ENCODE results near the gene APOL4.

The APOL4 gene

GRCh38 chr22:36198536-36198935 is 3.1 kb downstream of the APOL4 start:
- H3K9me3 ChIP-seq (ENCODE audit: control insufficient read depth, low read length) = no peaks in the 10 kb centered on the region
- no peak for DNase-seq

DNA sequence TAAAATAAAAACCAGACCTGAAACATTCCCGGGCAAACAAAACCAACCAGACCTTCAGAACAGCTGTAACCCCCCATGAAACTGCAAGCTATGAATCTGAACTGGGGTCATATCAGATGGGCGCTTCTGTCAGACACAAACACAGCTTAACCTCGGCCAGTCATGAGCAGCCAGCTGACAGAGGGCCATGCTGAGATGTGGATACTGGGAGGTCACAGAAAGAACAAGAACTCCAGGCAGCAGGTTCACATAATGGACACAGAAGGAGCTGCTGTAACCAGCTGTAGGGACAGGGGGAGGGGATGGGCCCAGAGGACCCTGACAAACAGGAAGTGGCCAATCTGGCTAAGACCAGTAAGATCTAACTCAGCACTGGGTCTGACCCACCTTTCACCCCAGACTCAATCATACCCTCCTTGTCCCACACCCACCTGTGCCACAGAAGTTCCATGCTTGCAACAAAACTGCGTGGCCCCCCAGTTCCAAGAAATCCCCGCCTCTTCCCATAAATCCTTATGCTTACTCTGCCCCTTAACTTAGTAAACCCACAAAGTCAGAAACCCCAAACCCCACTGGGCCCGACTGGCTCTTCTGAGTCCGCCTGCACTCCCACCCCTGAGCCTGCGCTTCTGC is 4.0 kb downstream of the APOL4 start:
- Histone ChIP-seq H3K27me3 (replicated peaks; ENCODE audit: control insufficient read depth, insufficient read depth, low read length, poor library complexity, severe bottlenecking) (no peaks in the 10 kb centered on the region), H3K4me1 (ENCODE audit: control insufficient read depth, insufficient read depth, low read length, poor library complexity, severe bottlenecking) (no peaks in the 10 kb centered on the region), H3K36me3 (ENCODE audit: control insufficient read depth, insufficient read depth, low read length) (no peaks in the 10 kb centered on the region), H3K27ac (ENCODE audit: insufficient read depth, low read length, poor library complexity, severe bottlenecking) (no peak overlapping the region), H3K4me3 (ENCODE audit: insufficient read depth, low read depth, low read length, poor library complexity, severe bottlenecking) (no peak overlapping the region), H3K9me3 (ENCODE audit: control insufficient read depth, low read length) (no peaks in the 10 kb centered on the region)
- DNase-seq = no peak

More at GRCh38 chr22:36198536-36198935, 3.1 kb downstream of the APOL4 start:
- Histone ChIP-seq H3K4me3 (ENCODE audit: insufficient read depth, low read depth, low read length, poor library complexity, severe bottlenecking) (no peak overlapping the region), H3K27ac (ENCODE audit: insufficient read depth, low read length, poor library complexity, severe bottlenecking) (no peak overlapping the region), H3K4me1 (ENCODE audit: control insufficient read depth, insufficient read depth, low read length, poor library complexity, severe bottlenecking) (no peaks in the 10 kb centered on the region), H3K36me3 (ENCODE audit: control insufficient read depth, insufficient read depth, low read length) (no peaks in the 10 kb centered on the region), H3K27me3 (replicated peaks; ENCODE audit: control insufficient read depth, insufficient read depth, low read length, poor library complexity, severe bottlenecking) (no peaks in the 10 kb centered on the region)

DNA sequence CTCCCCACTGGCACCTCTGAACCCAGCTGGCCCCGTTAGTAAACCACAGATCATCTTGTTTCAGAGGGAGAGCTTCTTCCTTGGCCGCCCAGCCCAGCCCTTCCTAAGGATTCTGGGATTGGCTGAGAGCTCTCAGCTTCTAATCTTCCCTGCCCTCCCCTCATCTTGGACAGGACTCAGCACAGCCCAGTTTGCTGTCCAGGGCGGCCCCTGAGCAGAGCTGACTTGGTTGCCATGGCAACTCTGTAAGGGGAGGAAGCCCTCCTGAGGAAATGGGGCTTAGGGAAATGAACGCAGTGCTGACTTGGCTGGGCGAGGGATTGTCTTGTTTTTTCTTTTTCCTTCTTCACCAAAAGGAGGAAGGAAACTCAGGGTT is 4.6 kb downstream of the APOL4 start:
- H3K36me3 ChIP-seq (ENCODE audit: control insufficient read depth, insufficient read depth, low read length) = no peaks in the 10 kb centered on the region
- no peaks in the 10 kb centered on the region for H3K4me1 ChIP-seq (ENCODE audit: control insufficient read depth, insufficient read depth, low read length, poor library complexity, severe bottlenecking)
- DNase-seq = no peak
- H3K9me3 ChIP-seq (ENCODE audit: control insufficient read depth, low read length) = no peaks in the 10 kb centered on the region
- no peak overlapping the region for H3K27ac ChIP-seq (ENCODE audit: insufficient read depth, low read length, poor library complexity, severe bottlenecking)
- H3K4me3 ChIP-seq (ENCODE audit: insufficient read depth, low read depth, low read length, poor library complexity, severe bottlenecking) = no peak overlapping the region
- no peaks in the 10 kb centered on the region for H3K27me3 ChIP-seq (replicated peaks; ENCODE audit: control insufficient read depth, insufficient read depth, low read length, poor library complexity, severe bottlenecking)

- H3K4me1 ChIP-seq (ENCODE audit: control insufficient read depth, insufficient read depth, low read length, poor library complexity, severe bottlenecking) = no peaks in the 10 kb centered on the region
- no peak for DNase-seq
- no peaks in the 10 kb centered on the region for H3K27me3 ChIP-seq (replicated peaks; ENCODE audit: control insufficient read depth, insufficient read depth, low read length, poor library complexity, severe bottlenecking)
Observed at GRCh38 chr22:36196254-36197064, 5.2 kb downstream of the APOL4 start.

DNA sequence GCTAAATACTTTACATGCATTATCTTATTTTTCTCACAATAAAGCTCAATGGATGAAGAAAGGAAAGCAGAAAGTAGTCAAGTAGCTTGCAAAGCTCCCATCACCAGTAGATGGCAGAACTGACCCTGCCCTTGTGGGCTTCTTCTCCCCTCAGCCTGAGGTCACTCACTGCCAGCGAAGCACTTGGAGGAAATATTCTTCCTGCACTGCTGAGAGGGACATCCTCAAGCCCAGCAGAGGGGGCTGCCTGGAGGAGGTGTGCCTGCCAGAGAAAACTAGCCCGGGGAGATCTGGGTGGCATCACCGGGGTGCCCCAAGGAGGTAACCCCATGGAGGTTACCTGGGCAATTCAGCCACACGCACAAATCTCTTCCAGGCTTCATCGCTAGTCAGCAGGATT is 6.6 kb downstream of the APOL4 start:
- Histone ChIP-seq H3K36me3 (ENCODE audit: control insufficient read depth, insufficient read depth, low read length) (no peaks in the 10 kb centered on the region), H3K27ac (ENCODE audit: insufficient read depth, low read length, poor library complexity, severe bottlenecking) (no peak overlapping the region), H3K4me1 (ENCODE audit: control insufficient read depth, insufficient read depth, low read length, poor library complexity, severe bottlenecking) (no peaks in the 10 kb centered on the region), H3K4me3 (ENCODE audit: insufficient read depth, low read depth, low read length, poor library complexity, severe bottlenecking) (no peak overlapping the region), H3K9me3 (ENCODE audit: control insufficient read depth, low read length) (no peaks in the 10 kb centered on the region), H3K27me3 (replicated peaks; ENCODE audit: control insufficient read depth, insufficient read depth, low read length, poor library complexity, severe bottlenecking) (no peaks in the 10 kb centered on the region)
- DNase-seq = peak in 2 of 3 donors; percentile 8 to 9

More at GRCh38 chr22:36196254-36197064, 5.2 kb downstream of the APOL4 start:
- H3K36me3 ChIP-seq (ENCODE audit: control insufficient read depth, insufficient read depth, low read length) = no peaks in the 10 kb centered on the region
- H3K9me3 ChIP-seq (ENCODE audit: control insufficient read depth, low read length) = no peaks in the 10 kb centered on the region
- no peak overlapping the region for H3K4me3 ChIP-seq (ENCODE audit: insufficient read depth, low read depth, low read length, poor library complexity, severe bottlenecking)
- H3K27ac ChIP-seq (ENCODE audit: insufficient read depth, low read length, poor library complexity, severe bottlenecking) = no peak overlapping the region

GRCh38 chr22:36194385-36194784 is 7.2 kb downstream of the APOL4 start:
- no peak overlapping the region for H3K27ac ChIP-seq (ENCODE audit: insufficient read depth, low read length, poor library complexity, severe bottlenecking)
- no peaks in the 10 kb centered on the region for H3K4me1 ChIP-seq (ENCODE audit: control insufficient read depth, insufficient read depth, low read length, poor library complexity, severe bottlenecking)
- DNase-seq = no peak
- no peaks in the 10 kb centered on the region for H3K9me3 ChIP-seq (ENCODE audit: control insufficient read depth, low read length)
- no peaks in the 10 kb centered on the region for H3K27me3 ChIP-seq (replicated peaks; ENCODE audit: control insufficient read depth, insufficient read depth, low read length, poor library complexity, severe bottlenecking)
- H3K36me3 ChIP-seq (ENCODE audit: control insufficient read depth, insufficient read depth, low read length) = no peaks in the 10 kb centered on the region
- H3K4me3 ChIP-seq (ENCODE audit: insufficient read depth, low read depth, low read length, poor library complexity, severe bottlenecking) = no peak overlapping the region

GRCh38 chr22:36193577-36193976 is 8.0 kb downstream of the APOL4 start:
- Histone ChIP-seq H3K9me3 (ENCODE audit: control insufficient read depth, low read length) (no peaks in the 10 kb centered on the region), H3K4me3 (ENCODE audit: insufficient read depth, low read depth, low read length, poor library complexity, severe bottlenecking) (no peak overlapping the region), H3K27ac (ENCODE audit: insufficient read depth, low read length, poor library complexity, severe bottlenecking) (no peak overlapping the region), H3K4me1 (ENCODE audit: control insufficient read depth, insufficient read depth, low read length, poor library complexity, severe bottlenecking) (no peaks in the 10 kb centered on the region), H3K27me3 (replicated peaks; ENCODE audit: control insufficient read depth, insufficient read depth, low read length, poor library complexity, severe bottlenecking) (no peaks in the 10 kb centered on the region), H3K36me3 (ENCODE audit: control insufficient read depth, insufficient read depth, low read length) (no peaks in the 10 kb centered on the region)
- no peak for DNase-seq

GRCh38 chr22:36193171-36193570 is 8.4 kb downstream of the APOL4 start:
- DNase-seq = no peak
- no peak overlapping the region for H3K27ac ChIP-seq (ENCODE audit: insufficient read depth, low read length, poor library complexity, severe bottlenecking)
- no peaks in the 10 kb centered on the region for H3K27me3 ChIP-seq (replicated peaks; ENCODE audit: control insufficient read depth, insufficient read depth, low read length, poor library complexity, severe bottlenecking)
- H3K4me1 ChIP-seq (ENCODE audit: control insufficient read depth, insufficient read depth, low read length, poor library complexity, severe bottlenecking) = no peaks in the 10 kb centered on the region
- no peak overlapping the region for H3K4me3 ChIP-seq (ENCODE audit: insufficient read depth, low read depth, low read length, poor library complexity, severe bottlenecking)
- no peaks in the 10 kb centered on the region for H3K9me3 ChIP-seq (ENCODE audit: control insufficient read depth, low read length)
- no peaks in the 10 kb centered on the region for H3K36me3 ChIP-seq (ENCODE audit: control insufficient read depth, insufficient read depth, low read length)

- H3K4me1 ChIP-seq (ENCODE audit: control insufficient read depth, insufficient read depth, low read length, poor library complexity, severe bottlenecking) = no peaks in the 10 kb centered on the region
- DNase-seq = no peak
- H3K27ac ChIP-seq (ENCODE audit: insufficient read depth, low read length, poor library complexity, severe bottlenecking) = no peak overlapping the region
- no peaks in the 10 kb centered on the region for H3K27me3 ChIP-seq (replicated peaks; ENCODE audit: control insufficient read depth, insufficient read depth, low read length, poor library complexity, severe bottlenecking)
- no peak overlapping the region for H3K4me3 ChIP-seq (ENCODE audit: insufficient read depth, low read depth, low read length, poor library complexity, severe bottlenecking)
- H3K36me3 ChIP-seq (ENCODE audit: control insufficient read depth, insufficient read depth, low read length) = no peaks in the 10 kb centered on the region
- no peaks in the 10 kb centered on the region for H3K9me3 ChIP-seq (ENCODE audit: control insufficient read depth, low read length)
Observed at GRCh38 chr22:36192542-36192941, 9.1 kb downstream of the APOL4 start.

DNA sequence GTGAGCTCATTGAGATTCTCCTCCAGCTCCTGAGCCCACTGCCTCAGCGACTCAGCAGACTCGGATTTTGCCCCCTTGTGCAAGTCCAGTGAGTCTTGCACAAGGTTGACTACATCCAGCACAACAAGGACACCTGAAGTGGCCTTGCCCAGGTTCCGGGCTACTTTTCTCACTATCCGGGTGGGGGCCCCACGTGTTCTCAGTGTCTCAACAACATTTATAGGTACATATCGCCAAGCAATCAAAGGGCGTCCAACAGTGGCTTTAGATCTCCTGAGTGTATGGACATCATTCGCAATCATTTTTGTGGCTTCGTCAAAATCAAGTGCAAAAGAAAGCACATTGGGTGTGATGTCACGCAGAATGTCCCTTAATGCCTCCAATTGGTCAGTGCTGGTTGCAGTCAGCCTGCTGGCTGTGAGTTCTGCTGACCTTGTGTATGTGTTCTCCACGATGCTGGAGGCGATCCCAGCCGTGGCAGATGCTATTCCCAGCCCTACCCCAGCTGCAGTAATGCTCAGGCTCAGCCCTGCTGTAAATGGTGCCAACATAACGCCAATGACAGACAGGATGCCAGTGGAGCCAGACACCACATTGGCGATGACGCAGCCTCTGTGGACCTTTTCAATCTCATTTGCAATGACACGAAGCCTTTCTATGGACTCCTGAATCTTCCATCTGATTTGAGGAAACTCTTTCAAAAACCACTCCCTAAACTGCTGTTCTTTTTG is 10.3 kb downstream of the APOL4 start:
- DNase-seq = no peak
- Histone ChIP-seq H3K4me1 (ENCODE audit: control insufficient read depth, insufficient read depth, low read length, poor library complexity, severe bottlenecking) (no peaks in the 10 kb centered on the region), H3K36me3 (ENCODE audit: control insufficient read depth, insufficient read depth, low read length) (no peaks in the 10 kb centered on the region), H3K4me3 (ENCODE audit: insufficient read depth, low read depth, low read length, poor library complexity, severe bottlenecking) (no peak overlapping the region), H3K9me3 (ENCODE audit: control insufficient read depth, low read length) (no peaks in the 10 kb centered on the region), H3K27ac (ENCODE audit: insufficient read depth, low read length, poor library complexity, severe bottlenecking) (no peak overlapping the region), H3K27me3 (replicated peaks; ENCODE audit: control insufficient read depth, insufficient read depth, low read length, poor library complexity, severe bottlenecking) (no peaks in the 10 kb centered on the region)

Measured in effector memory CD4-positive, alpha-beta T cell (primary cell).